GM23248 (cell line): ENCODE measurements around the gene UTY.

Experiments used
- EZH2 ChIP-seq: fragments of 200-600 bp; sonication (generic); IDR thresholded peaks from 2 replicates; pipeline ENCODE4 v1.6.1; 2018; ENCODE audit warnings: antibody characterized with exemption, mild to moderate bottlenecking; ENCODE audit not compliant: insufficient read depth, poor library complexity, severe bottlenecking
- EZH2phosphoT487 ChIP-seq: fragments of 200-600 bp; sonication (generic); IDR thresholded peaks from 2 replicates; pipeline ENCODE4 v1.6.1; 2018; ENCODE audit warnings: antibody characterized with exemption, moderate library complexity, mild to moderate bottlenecking, low read depth; ENCODE audit not compliant: insufficient read depth

- TF ChIP-seq EZH2 (no peak), EZH2phosphoT487 (no peak)
Measured at GRCh38 chrY:13250421-13250820, 229.4 kb downstream of the UTY start.
